ENCODE data around the gene CES2. TPM values are rescaled to one million over a fixed set of nuclear protein-coding genes. Genes with fewer than 3 reads are reported as not detected.

Gene CES2
- total and polyA plus RNA-seq, 9 of the 15 experiments (the other 6 are each of a cell fraction or from before 2014, with no cell fraction given): 2.2 to 37.9 (median 24.4) TPM

DNA sequence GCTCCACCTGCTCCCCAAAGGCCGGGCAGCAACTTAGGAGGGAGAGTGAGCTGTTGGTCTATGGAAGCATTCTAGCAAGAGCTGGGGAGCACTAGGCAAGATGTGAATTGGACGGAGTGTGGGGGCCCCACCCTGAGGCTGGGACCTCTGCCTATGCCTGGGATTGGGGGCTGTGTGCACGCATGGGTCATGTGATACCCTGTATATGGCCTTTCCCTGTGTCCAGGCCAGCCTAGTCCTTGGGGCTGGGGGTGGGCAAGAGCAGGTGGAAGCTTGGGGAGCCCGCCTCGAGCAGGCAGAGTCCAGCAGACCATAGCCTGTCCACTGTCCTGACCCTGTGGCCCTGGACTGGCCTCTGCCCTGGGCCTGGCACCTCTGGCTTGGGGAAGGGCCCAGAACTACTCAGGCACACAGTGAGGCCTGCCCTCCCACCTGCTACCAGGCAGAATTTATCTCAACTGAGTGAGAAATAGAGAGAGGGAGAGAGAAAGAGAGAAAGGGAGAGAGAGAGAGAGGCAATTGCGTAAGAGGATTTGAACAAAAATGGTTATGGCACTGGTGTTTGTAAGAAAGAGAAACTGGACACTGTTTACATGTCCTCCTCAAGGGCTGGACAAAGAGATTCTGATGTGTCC lies 35.9 kb upstream of the CES2 start (continued):
- 0 out of 2 replicates have a peak, but pooled peaks have one; percentile 2 for TF ChIP-seq NFE2L1 (tag; IDR thresholded peaks at IDR 0.05; ENCODE audit: borderline replicate concordance, low read depth)
- TF ChIP-seq, protein P1, sequence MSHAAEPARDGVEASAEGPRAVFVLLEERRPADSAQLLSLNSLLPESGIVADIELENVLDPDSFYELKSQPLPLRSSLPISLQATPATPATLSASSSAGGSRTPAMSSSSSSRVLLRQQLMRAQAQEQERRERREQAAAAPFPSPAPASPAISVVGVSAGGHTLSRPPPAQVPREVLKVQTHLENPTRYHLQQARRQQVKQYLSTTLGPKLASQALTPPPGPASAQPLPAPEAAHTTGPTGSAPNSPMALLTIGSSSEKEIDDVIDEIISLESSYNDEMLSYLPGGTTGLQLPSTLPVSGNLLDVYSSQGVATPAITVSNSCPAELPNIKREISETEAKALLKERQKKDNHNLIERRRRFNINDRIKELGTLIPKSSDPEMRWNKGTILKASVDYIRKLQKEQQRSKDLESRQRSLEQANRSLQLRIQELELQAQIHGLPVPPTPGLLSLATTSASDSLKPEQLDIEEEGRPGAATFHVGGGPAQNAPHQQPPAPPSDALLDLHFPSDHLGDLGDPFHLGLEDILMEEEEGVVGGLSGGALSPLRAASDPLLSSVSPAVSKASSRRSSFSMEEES (CRISPR knock-in tag; IDR thresholded peaks at IDR 0.05): peak; percentile 77
- TF ChIP-seq, protein P2, sequence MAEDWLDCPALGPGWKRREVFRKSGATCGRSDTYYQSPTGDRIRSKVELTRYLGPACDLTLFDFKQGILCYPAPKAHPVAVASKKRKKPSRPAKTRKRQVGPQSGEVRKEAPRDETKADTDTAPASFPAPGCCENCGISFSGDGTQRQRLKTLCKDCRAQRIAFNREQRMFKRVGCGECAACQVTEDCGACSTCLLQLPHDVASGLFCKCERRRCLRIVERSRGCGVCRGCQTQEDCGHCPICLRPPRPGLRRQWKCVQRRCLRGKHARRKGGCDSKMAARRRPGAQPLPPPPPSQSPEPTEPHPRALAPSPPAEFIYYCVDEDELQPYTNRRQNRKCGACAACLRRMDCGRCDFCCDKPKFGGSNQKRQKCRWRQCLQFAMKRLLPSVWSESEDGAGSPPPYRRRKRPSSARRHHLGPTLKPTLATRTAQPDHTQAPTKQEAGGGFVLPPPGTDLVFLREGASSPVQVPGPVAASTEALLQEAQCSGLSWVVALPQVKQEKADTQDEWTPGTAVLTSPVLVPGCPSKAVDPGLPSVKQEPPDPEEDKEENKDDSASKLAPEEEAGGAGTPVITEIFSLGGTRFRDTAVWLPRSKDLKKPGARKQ (CRISPR knock-in tag; IDR thresholded peaks at IDR 0.05): no peak
- 0 out of 2 replicates have a peak, but pooled peaks have one; percentile 65 for TF ChIP-seq ZNF584 (CRISPR knock-in tag; IDR thresholded peaks at IDR 0.05; ENCODE audit: low read depth)
- TF ChIP-seq ZKSCAN8 (CRISPR knock-in tag; IDR thresholded peaks at IDR 0.05): peak; percentile 62; the same call in 1 of the 2 replicates
- no peak for TF ChIP-seq HMGN3 (IDR thresholded peaks at IDR 0.05; ENCODE audit: borderline replicate concordance, extremely low read depth, insufficient read length, low read depth, low read length)
- TF ChIP-seq MCM5 (IDR thresholded peaks at IDR 0.05; ENCODE audit: low read depth): no peak
- TF ChIP-seq FOXK2 (conservative IDR thresholded peaks at IDR 0.05 in 1 of 2, IDR thresholded peaks at IDR 0.05 in 1 of 2; ENCODE audit: low read depth in 2 of 2): peak; percentile 87 to 90
- no peak for TF ChIP-seq TARDBP (IDR thresholded peaks at IDR 0.05)
- TF ChIP-seq GATAD2A (IDR thresholded peaks at IDR 0.05): peak; percentile 25; the same call in 1 of the 2 replicates
- no peak for TF ChIP-seq ARNT (IDR thresholded peaks at IDR 0.05)
- 0 out of 2 replicates have a peak, but pooled peaks have one; percentile 5 for TF ChIP-seq BHLHE40 (IDR thresholded peaks at IDR 0.05; ENCODE audit: low read length)
- TF ChIP-seq, protein P3, sequence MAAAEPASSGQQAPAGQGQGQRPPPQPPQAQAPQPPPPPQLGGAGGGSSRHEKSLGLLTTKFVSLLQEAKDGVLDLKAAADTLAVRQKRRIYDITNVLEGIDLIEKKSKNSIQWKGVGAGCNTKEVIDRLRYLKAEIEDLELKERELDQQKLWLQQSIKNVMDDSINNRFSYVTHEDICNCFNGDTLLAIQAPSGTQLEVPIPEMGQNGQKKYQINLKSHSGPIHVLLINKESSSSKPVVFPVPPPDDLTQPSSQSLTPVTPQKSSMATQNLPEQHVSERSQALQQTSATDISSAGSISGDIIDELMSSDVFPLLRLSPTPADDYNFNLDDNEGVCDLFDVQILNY (CRISPR knock-in tag; IDR thresholded peaks at IDR 0.05): no peak
- peak; percentile 56; the same call in 1 of the 2 replicates for TF ChIP-seq SMARCA5 (IDR thresholded peaks at IDR 0.05)
- 0 out of 2 replicates have a peak, but pooled peaks have one; percentile 6 for TF ChIP-seq PYGO2 (tag; IDR thresholded peaks at IDR 0.05)
- no peak for TF ChIP-seq DACH1 (IDR thresholded peaks at IDR 0.05; ENCODE audit: partially characterized antibody)
- peak; percentile 5; the same call in 1 of the 2 replicates for TF ChIP-seq USF2 (CRISPR knock-in tag; IDR thresholded peaks at IDR 0.05)
- peak; percentile 67 for TF ChIP-seq PTRF (tag; IDR thresholded peaks at IDR 0.05)
- TF ChIP-seq, protein P4, sequence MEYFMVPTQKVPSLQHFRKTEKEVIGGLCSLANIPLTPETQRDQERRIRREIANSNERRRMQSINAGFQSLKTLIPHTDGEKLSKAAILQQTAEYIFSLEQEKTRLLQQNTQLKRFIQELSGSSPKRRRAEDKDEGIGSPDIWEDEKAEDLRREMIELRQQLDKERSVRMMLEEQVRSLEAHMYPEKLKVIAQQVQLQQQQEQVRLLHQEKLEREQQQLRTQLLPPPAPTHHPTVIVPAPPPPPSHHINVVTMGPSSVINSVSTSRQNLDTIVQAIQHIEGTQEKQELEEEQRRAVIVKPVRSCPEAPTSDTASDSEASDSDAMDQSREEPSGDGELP (CRISPR knock-in tag; IDR thresholded peaks at IDR 0.05; ENCODE audit: borderline replicate concordance): no peak; the same call in 1 of the 2 replicates
- TF ChIP-seq MAX (CRISPR knock-in tag; IDR thresholded peaks at IDR 0.05): peak; percentile 51
- TF ChIP-seq, protein P5, sequence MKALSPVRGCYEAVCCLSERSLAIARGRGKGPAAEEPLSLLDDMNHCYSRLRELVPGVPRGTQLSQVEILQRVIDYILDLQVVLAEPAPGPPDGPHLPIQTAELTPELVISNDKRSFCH (CRISPR knock-in tag; IDR thresholded peaks at IDR 0.05): no peak
- TF ChIP-seq, protein P5 (tag; IDR thresholded peaks at IDR 0.05): 0 out of 2 replicates have a peak, but pooled peaks have one; percentile 50
